Measurements from ENCODE around the gene CSF2RB. TPM values are rescaled to one million over a fixed set of nuclear protein-coding genes. Genes with fewer than 3 reads are reported as not detected.
"Not testable (repeated sequence)": the region's sequence is repeated elsewhere in the genome, so short reads cannot be mapped to it uniquely, and the experiment has no call there.

Gene CSF2RB
- total RNA-seq, 4 donors from 2014 or later: 3.1 to 7.4 (median 3.5) TPM

DNA sequence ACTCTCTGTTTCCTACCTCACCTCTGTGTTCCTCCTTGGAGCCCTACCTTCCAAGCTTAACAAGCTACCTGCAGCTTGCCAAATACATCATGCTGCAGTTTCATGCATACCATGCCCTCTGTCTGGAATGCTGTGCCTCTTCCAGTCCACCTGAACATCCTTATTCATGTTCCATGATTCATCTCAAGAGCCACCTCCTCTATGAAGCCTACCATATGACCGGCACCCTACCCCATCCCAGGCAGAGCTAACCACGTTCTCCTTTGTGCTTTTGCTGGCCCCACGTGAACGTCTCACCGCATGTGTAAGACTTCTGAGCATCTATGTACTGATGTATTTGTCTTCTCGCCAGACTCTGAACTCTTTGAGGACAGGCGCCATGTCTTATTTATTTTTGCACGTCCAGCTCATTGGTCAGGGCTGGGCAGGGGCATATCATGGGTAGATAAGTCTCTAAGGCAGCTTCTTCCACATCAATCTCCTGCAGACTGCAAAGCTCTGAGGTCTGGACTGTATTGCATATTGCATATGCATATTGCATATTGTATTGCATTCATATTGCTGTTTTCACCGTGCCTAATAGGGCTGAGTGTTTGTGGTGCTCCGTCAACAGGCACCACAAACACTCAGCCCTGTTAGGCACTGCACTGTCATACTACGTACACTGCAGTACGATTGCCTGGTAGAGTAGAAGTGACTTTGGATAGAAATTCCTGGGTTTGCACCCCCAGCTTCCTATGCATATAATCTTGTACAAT, 74.8 kb downstream of the CSF2RB start:
- DNase-seq: no peak
- intact Hi-C loops (cut with DNase I; ENCODE audit: low total_unique reads): loop anchor here (10.0 kb wide), 1 partner anchor 123 kb away; the partner anchor contains the start of gene NCF4
- TF ChIP-seq, protein P1, sequence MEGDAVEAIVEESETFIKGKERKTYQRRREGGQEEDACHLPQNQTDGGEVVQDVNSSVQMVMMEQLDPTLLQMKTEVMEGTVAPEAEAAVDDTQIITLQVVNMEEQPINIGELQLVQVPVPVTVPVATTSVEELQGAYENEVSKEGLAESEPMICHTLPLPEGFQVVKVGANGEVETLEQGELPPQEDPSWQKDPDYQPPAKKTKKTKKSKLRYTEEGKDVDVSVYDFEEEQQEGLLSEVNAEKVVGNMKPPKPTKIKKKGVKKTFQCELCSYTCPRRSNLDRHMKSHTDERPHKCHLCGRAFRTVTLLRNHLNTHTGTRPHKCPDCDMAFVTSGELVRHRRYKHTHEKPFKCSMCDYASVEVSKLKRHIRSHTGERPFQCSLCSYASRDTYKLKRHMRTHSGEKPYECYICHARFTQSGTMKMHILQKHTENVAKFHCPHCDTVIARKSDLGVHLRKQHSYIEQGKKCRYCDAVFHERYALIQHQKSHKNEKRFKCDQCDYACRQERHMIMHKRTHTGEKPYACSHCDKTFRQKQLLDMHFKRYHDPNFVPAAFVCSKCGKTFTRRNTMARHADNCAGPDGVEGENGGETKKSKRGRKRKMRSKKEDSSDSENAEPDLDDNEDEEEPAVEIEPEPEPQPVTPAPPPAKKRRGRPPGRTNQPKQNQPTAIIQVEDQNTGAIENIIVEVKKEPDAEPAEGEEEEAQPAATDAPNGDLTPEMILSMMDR (IDR thresholded peaks at IDR 0.05): no peak
- TF ChIP-seq POLR2A (IDR thresholded peaks at IDR 0.05): no peak

DNA sequence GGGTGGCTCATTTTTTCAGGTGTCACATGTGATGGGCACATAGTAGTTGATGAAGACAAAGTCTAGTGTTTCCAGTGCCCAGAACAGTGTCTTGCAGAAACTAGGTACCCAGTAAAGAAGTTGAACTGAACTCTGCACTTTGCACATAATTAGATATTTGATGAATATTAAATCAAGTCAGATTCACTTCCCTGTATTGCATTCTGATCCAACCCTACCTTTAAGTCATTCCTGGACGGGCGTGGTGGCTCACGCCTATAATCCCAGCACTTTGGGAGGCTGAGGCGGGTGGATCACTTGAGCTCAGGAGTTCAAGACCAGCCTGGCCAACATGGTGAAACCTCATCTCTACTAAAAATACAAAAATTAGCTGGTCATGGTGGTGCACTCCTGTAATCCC, 75.6 kb downstream of the CSF2RB start:
- H3K27ac ChIP-seq, H3K4me3 ChIP-seq, DNase-seq, H3K4me1 ChIP-seq, H3K9me3 ChIP-seq, H3K27me3 ChIP-seq, H3K36me3 ChIP-seq: not testable (repeated sequence)
- intact Hi-C loops (cut with DNase I; ENCODE audit: low total_unique reads): loop anchor here (10.0 kb wide), 1 partner anchor 124 kb away; the partner anchor contains the start of gene NCF4

More for the DNA sequence above, 74.8 kb downstream of the CSF2RB start:
- Histone ChIP-seq H3K9me3 (peaks cover 0 to 10% of the 10 kb centered on the region in 2 donors), H3K4me3 (no peak overlapping the region), H3K27me3 (no peaks in the 10 kb centered on the region), H3K36me3 (no peaks in the 10 kb centered on the region), H3K27ac (no peak overlapping the region), H3K4me1 (no peaks in the 10 kb centered on the region)

Other genes with a start within 250 kb of the CSF2RB start
- gene CACNG2, start 209.9 kb upstream of the CSF2RB start, total RNA-seq: not detected
- gene IFT27, start 137.5 kb upstream of the CSF2RB start, total RNA-seq: 10 to 100 TPM in 3 of 4 donors, 1 to 10 TPM in 1; 2.3 to 27.0 (median 15.4) TPM
- 1 to 10 TPM in 1 of 4 donors, not detected in 3; 2.3 TPM for gene PVALB, start 96.6 kb upstream of the CSF2RB start, total RNA-seq
- gene NCF4, start 52.6 kb upstream of the CSF2RB start, total RNA-seq: 10 to 100 TPM in 1 of 4 donors, 1 to 10 TPM in 3; 1.8 to 21.2 (median 6.3) TPM
- 10 to 100 TPM; 19.6 to 36.8 (median 25.1) TPM for gene TST, start 105.8 kb downstream of the CSF2RB start, total RNA-seq
- gene MPST, start 106.1 kb downstream of the CSF2RB start, total RNA-seq: 100 to 1,000 TPM in 2 of 4 donors, 10 to 100 TPM in 2; 37.1 to 152 (median 84.1) TPM
- gene KCTD17, start 138.1 kb downstream of the CSF2RB start, total RNA-seq: 10 to 100 TPM in 2 of 4 donors, 1 to 10 TPM in 1, under 1 TPM in 1; 0.59 to 31.7 (median 15.4) TPM
- gene TMPRSS6, start 196.1 kb downstream of the CSF2RB start, total RNA-seq: not detected
- 1 to 10 TPM in 1 of 4 donors, under 1 TPM in 1, not detected in 2; 0.48 to 1.6 TPM for gene IL2RB, start 236.3 kb downstream of the CSF2RB start, total RNA-seq